ENCODE results near the gene LRIT3.
A peak's percentile ranks its signal among the peaks of the same experiment; 100 is the strongest.

Gene LRIT3

GRCh38 chr4:109847896-109848442, at the start of gene LRIT3:
TSS of gene LRIT3 (plus strand) at chr4:109848107. CDS start at chr4:109848202, 95 bp downstream.
- DNase-seq (ENCODE audit: low spot score), result no peak

GRCh38 chr4:109798866-109799265, 49.0 kb upstream of the LRIT3 start:
- no peak for DNase-seq (ENCODE audit: low spot score)

GRCh38 chr4:109801099-109801789, 46.7 kb upstream of the LRIT3 start:
- no peak for DNase-seq (ENCODE audit: low spot score)

- DNase-seq (ENCODE audit: low spot score), result peak; percentile 72
These were observed 46.0 kb upstream of the LRIT3 start, which contains the start of gene CFI for GRCh38 chr4:109801895-109802319. TSS of gene CFI (minus strand) at chr4:109801999. CDS start at chr4:109801971, 28 bp downstream.

GRCh38 chr4:109803924-109804571, 43.9 kb upstream of the LRIT3 start:
- DNase-seq (ENCODE audit: low spot score), result peak; percentile 56

- DNase-seq (ENCODE audit: low spot score), result no peak
These were observed 38.3 kb upstream of the LRIT3 start for GRCh38 chr4:109809655-109810054.

GRCh38 chr4:109810552-109811387, 37.1 kb upstream of the LRIT3 start:
- DNase-seq (ENCODE audit: low spot score), result no peak

GRCh38 chr4:109811707-109812106, 36.2 kb upstream of the LRIT3 start:
- DNase-seq (ENCODE audit: low spot score), result no peak

- peak; percentile 96 for DNase-seq (ENCODE audit: low spot score)
These were observed 32.5 kb upstream of the LRIT3 start, which contains the start of gene GAR1 for GRCh38 chr4:109815151-109816081. TSS of gene GAR1 (plus strand) at chr4:109815762. CDS start at chr4:109816165, 403 bp downstream.

- DNase-seq (ENCODE audit: low spot score), result no peak
These were observed 31.8 kb upstream of the LRIT3 start for GRCh38 chr4:109816082-109816442.

- DNase-seq (ENCODE audit: low spot score), result no peak
These were observed 31.0 kb upstream of the LRIT3 start for GRCh38 chr4:109816894-109817293.

- no peak for DNase-seq (ENCODE audit: low spot score)
These were observed 29.6 kb upstream of the LRIT3 start for GRCh38 chr4:109818268-109818667.

- DNase-seq (ENCODE audit: low spot score), result peak; percentile 64
These were observed 27.3 kb upstream of the LRIT3 start for GRCh38 chr4:109820563-109820962.

GRCh38 chr4:109821185-109821584, 26.7 kb upstream of the LRIT3 start:
- DNase-seq (ENCODE audit: low spot score), result no peak

- DNase-seq (ENCODE audit: low spot score), result peak; percentile 36
These were observed 21.2 kb upstream of the LRIT3 start for GRCh38 chr4:109826719-109827118.

GRCh38 chr4:109827672-109828071, 20.2 kb upstream of the LRIT3 start, which contains the start of gene RRH:
TSS of gene RRH (plus strand) at chr4:109827972. CDS start at chr4:109828028, 56 bp downstream.
- DNase-seq (ENCODE audit: low spot score), result no peak

GRCh38 chr4:109833756-109834155, 14.2 kb upstream of the LRIT3 start:
- no peak for DNase-seq (ENCODE audit: low spot score)

- DNase-seq (ENCODE audit: low spot score), result no peak
These were observed 10.9 kb upstream of the LRIT3 start for GRCh38 chr4:109836985-109837384.

GRCh38 chr4:109846395-109847098, 1.4 kb upstream of the LRIT3 start:
- no peak for DNase-seq (ENCODE audit: low spot score)

GRCh38 chr4:109848501-109848900, 594 bp downstream of the LRIT3 start:
- DNase-seq (ENCODE audit: low spot score), result no peak
